Anterior cingulate cortex (tissue), 58 donors: Measurements from ENCODE around the gene TRPC4.
"Not testable (repeated sequence)": the region's sequence is repeated elsewhere in the genome, so short reads cannot be mapped to it uniquely, and the experiment has no call there.

Experiments
- DNase-seq, 58 donors: peaks; one replicate each; lab custom pipeline; 2025; lab: John Stamatoyannopoulos, UW

The TRPC4 gene

DNA sequence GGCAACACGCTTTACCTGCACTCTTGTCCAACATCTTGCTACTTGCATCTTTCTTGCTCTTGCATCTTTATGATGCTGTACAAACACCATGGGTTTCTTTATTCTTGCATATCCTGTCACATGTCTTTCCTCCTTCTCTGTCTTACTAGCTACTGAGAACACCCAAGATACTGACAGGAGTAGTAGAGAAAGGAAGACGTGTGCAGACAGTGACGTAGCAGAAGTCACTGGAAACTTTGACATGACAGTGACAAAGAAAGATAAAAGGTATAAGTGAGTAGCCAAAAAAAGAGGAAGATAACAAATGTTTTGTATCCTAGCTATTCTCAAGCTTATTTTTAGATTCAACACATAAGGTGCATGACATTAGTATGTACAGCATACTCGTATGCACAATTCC is 34.2 kb downstream of the TRPC4 start:
- DNase-seq, result no peak

DNA sequence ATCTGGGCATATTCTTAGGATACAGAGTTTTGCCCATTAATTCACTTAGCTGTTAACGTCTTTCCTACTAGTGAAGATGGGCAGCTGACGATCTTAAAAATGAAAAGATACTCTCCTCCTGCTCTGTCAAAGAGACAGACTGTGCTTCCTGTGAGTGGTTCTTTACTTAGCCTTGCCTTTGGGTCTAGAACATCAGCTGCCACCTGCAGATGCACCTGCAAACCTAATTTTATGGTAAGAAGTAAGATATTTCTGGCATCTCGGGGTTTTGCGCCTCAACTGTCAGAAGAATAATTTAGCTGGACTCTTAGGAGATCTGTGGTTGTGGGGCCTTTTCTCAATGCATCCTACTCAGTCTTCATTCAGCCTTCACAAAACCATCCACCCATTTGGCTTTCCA is 36.2 kb downstream of the TRPC4 start:
- DNase-seq, result no peak

DNA sequence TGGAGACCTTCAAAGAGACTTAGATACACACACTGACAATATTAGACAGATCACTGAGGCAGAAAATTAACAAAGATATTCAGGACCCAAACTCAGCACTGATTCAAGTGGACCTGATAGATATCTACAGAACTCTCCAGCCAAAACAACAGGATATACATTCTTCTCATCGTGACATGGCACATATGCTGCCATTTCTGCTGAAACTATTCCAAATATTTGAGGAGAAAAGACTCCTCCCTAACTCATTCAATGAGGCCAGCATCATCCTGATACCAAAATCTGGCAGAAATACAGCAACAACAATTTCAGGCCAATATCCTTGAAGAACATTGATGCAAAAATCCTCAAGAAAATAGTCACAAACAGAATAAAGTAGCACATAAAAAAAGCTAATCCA is 53.3 kb downstream of the TRPC4 start:
- DNase-seq, result no peak

DNA sequence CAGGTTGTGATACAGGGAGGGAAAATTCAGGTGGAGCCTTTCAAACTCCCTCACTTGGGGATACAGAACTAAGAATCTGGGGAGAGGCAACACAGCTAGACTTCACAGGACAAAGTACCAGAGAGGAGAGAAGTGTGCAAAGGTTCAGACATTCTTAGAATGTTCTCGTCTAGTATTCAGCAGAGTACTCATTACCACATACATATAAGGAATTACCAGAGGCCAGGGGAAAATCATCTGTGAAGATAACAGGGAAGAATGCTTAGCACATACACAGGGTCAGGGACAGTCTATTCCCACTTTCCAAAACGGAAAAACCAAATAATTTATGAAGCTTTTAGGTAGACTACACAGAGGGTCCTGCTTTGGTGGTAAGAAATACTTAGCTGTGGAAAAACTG is 58.1 kb downstream of the TRPC4 start:
- DNase-seq, result no peak

DNA sequence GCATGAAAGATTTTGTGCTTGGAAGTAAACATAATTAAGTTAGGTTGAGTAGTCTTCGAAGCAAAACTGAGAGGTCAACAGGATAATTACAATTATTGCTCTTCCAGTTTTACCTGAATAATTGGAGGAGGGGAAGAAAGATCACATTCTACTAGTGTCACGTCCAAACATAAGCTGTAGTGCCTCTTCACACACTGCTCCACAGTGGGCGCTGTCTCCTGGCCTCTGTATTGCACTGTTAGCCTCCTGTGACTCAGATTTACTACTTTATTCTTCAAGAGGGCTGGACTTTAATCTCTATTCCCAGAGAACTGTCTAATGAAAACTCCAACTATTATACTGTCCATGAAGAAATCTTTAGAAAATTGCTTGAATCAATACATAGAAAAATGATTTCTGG is 62.9 kb downstream of the TRPC4 start:
- DNase-seq, result no peak

DNA sequence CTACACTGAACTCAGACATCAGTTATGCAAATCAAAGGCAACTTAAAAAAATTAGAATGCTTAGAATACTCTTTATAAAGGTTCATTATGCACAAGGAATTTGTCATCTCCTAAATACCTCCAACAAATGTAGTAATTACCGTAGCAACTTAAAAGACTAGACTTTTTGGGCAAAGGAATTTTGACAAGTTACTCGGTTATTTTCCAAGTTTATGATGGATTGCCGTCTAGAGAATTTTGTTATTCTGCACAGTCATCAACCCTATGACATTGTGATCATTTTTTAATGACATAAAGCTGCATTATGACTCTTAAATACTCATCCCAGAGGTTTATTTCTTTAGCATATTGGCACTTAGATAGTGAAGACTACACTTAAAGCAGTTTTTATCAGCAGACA is 71.9 kb downstream of the TRPC4 start:
- DNase-seq, result no peak

DNA sequence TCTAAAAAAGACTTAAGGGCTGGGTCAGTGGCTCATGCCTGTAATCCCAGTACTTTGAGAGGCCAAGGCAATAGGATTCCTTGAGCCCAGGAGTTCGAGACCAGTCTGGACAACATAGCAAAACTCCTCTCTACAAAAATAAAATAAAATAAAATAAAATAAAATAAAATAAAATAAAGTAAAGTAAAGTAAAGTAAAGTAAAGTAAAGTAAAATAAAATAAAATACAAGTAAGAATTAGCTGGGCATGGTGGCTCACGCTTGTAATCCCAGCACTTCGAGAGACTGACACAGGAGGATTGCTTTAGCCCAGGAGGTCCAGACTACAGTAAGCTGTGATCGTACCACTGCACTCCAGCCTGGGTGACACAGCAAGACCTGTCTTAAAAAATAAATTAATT is 72.8 kb downstream of the TRPC4 start:
- DNase-seq, result not testable (repeated sequence)

DNA sequence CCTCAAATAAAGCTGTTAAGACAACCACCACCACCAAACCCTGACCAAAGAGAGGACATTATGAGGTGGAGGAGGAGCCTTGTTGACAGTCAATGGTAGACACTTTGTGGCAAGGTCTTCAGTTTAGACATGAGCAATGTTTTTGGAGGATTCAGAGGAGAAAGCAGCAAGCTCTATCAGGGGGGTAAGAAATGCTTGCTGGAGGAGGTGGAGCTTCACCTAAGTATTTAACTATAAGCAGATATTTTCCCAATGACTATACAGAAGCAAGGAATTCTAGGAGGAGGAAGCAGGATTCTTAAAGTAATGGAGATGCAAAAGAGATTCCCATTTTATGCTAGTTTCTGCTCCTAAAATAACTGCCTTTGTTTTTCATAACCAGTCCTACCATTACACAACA is 74.2 kb downstream of the TRPC4 start:
- DNase-seq, result no peak

DNA sequence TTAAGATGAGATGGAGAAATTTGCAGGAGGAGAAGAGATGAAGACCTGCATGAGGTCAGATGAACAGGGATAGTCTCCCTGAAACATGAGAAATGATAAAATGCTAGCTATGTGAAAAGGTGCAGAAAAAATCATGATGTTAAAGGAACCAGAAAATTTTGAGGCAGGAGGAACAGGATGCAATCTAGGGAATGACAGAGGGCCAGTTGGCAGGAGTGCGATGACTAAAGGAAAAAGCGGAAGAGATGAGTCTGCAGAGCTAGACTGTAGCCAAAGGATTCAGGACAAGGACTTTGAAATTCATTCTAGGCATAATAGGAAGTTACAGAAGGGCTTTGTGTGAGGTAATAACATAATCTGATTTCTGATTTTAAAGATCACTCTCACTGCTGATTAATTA is 77.9 kb downstream of the TRPC4 start:
- no peak for DNase-seq

DNA sequence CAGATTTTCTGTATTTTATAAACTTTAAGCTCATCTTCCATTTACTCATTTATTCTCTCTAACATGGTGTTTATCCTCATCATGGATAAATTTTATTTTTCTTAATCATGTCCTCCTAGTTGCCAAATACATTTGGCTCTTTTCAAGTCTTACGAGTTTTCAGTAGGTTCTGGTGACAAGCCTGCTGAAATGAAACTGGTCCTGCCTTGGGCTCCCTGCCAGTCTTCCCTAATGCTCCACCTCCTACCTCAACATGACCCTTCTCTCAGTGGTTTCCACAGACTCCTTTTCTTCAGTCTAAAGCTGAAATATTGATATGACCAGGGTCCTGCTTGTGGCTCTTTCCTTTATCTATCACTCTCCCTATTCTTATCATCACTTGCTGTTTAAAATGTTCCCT is 81.2 kb downstream of the TRPC4 start:
- DNase-seq, result no peak

DNA sequence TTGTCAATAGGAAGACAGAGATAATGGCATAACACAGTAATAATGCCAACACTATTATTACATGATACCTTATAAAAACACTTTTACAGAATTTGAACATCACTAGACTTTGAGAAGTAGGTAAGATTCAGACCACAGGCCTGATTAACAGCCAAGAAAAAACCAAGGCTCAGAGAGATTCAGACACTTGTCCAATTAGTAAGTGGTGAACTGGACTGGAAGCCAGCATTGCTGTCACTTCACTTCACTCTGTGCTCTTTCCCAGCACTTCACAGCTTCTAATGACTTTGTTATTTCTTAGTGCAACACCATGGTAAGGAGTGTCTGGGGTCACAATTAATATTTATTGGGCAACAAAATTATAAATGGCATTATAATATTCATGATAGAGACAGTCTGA is 91.9 kb downstream of the TRPC4 start:
- DNase-seq, result no peak

DNA sequence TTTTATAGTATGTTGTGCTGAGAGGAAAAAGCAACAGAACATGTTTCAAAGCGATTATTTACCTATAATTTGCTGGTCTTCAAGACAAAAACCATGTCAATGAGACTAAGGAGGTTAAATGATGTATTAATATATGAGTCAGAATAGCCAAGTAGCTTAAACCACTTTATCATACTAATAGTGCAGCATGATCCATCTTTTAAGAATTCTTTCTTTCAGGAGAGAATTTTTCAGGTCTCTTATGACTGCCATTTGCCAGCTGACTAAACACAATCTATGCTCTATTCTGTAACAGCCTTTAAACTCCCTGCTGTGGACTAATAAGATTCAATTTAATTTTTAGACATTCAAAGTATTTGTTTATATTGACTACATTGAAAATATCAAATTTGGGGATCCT is 93.7 kb downstream of the TRPC4 start:
- DNase-seq, result no peak

DNA sequence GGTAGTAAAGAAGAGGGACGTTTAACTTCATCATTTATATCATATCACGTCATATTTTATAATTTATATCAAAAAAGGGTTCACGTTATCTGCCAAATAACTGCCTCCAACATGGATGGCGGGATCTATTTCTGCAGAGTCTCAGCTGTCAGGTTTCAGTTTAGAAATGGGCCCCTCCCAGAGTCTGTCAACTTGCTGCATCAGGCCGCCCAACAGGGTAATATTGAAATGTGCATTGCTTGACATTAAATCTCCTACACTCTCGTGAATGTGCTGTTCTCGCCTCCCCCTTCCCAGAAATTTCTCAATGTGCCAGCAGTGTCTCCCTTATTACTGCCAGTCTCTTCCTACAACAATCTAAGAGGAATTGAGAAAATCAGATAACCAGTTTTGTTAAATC is 96.9 kb downstream of the TRPC4 start:
- peak in 1 of 58 donors; percentile 7 for DNase-seq

DNA sequence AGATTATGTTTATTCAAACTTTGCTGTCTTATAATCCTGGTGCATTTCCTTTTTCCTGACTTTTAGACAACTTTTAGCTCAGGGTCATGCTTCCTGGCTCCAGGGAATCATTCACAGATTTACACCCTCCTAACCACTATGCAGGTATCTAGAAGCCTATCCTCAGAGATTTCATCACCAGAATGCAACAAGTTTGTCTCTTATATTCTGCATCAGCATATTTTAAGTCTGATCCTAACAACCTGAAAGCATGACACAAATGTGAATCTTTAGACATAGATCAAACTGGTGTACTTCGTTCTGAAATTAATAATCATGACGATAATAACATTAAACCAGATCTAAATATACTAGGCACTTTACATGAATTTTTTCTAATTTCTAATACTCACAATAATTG is 100.0 kb downstream of the TRPC4 start:
- no peak for DNase-seq

DNA sequence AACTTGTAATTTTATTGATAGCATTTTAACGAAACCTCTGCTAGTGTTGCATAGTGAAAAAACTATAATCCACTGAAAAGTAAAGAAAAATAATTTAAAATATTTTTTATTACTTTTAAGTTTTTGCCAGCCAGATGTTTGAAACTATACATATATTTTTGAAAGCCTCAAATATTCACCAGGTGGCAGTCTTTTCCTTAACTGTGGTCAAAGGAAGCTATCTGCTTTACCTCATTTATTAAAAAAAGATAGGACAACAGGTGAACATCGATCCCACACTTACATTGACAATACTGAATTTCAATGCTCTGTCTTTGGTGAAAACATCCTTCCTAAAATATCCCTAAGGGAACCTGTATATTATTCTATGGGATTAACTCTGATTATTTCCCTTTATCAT is 100.5 kb downstream of the TRPC4 start:
- DNase-seq, result no peak

DNA sequence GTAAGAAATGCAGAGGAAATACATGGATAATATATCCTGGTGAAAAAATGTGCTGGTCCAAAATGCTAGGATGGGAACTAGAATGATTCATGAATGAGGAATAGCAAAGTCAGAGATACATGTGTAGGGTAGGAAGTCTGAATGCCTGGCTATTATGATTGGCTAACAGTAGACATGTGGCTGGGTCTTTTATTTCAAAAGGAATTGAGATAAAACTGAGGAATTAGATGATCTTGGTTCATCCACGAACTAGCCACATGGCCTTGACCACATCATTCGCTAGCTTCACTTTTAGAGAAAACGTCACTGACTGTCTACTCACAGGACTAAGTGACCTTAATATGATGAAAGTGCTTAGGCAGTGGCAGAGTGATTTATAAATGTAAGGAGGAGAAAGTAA is 103.1 kb downstream of the TRPC4 start:
- no peak for DNase-seq

DNA sequence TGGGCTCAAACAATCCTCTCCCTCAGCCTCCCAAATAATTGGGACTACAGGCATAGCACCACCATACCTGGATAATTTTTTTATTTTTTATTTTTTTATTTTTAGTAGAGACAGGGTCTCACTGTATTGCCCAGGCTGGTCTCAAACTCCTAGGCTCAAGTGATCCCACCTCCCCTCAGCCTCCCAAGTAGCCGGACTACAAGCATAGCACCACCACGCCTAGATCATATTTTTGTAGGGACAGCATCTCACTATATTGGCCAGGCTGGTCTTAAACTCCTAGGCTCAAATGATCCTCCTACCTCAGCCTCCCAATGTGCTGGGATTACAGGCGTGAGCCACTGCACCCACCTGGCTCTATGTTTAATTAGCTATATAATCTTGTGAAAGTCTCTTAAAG is 114.2 kb downstream of the TRPC4 start:
- DNase-seq, result no peak

DNA sequence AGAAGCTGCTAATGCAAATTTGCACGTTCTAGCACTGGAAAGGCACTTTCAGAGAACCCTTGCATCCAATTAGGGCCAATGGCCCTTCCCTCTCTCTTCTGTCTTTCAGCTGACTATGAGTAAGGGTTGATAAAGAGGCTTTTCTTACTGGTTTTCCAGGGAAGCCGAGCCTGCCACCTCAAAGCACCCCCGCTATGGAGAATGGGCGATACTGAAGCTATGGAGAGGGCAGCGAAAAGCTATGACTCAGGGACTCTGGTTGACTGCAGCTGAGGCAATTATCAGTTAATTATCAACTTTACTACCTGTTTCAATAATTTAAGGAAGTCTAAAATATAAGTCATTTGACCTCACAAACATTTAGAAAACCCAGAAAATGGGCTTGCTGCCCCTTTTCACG is 115.8 kb downstream of the TRPC4 start:
- DNase-seq, result no peak

DNA sequence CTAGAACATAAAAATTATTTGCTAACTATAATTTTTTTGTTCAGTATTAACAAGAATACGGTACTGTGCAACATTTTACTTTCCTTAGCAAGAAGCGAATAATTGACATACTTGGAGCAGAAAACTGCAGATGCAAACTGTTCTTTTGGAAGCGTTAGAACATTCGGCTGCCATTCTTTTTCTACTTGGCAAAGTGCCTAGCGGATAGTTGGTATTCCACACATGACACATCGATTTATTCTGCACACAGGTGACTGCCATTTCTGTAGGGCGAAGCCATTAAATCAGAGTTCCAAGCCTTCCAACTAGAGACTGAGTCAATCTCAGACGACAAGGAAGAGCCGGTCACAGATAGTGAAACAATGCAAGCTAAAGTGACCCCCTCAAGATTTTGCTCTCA is 117.4 kb downstream of the TRPC4 start:
- DNase-seq, result peak in 7 of 58 donors; percentile 1 to 26 (median 5)

DNA sequence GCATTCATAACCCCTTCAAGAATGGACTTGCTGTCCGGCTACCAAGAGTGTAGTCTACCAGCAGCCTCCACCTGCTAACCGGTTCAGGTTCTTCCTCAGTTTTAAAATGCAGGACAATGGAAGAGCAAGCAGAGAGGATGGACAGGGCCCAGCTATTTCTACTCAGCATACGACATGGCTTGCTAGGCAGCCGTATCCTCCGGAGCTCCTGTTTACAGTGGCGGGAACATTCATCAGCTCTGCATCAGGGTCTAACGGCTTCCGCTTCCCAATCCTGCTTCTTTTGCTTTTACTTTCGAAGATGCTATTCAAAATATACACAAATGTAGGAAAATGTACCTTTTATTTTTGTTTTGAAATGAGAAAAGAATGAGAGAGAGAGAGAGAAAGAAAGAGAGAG is 118.5 kb downstream of the TRPC4 start:
- DNase-seq, result no peak

DNA sequence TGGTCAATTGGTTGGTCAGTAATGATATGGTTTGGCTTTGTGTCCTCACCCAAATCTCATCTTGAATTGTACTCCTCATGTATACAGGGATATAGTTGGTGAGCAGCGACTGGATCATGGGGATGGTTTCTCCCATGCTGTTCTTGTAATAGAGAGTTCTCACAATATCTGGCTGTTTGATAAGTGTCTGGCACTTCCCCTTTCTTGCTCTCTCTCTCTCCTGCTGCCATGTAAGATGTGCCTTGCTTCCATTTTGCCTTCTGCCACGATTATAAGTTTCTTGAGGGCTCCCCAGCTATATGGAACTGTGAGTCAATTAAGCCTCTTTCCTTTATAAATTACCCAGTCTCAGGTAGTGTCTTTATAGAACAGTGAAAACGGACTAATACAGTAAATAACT is 120.7 kb downstream of the TRPC4 start:
- DNase-seq, result no peak

DNA sequence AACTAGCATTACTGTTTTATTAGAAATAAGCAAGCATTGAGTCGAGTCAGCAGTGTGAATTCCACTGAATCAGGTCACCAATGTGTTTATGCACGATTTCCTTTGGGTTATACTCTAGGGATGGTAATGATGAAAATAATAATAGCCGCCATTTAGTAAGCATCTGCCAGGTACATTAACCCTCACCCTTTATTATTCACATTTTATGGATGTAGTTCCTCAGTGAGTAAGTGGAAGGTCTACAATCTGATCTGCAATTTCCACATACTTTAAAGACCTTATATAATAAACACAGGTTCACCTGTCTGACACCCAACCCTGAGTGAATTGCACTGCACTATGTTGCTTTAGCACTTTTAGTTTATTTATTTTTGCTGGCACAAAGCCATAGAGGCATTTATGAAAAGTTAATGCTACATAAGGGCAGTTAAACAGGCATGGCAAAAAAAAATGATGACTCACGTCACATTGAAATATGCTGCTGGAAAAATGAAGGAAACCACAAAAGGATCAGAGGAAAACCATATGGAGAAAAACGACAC is 122.4 kb downstream of the TRPC4 start:
- DNase-seq, result no peak

DNA sequence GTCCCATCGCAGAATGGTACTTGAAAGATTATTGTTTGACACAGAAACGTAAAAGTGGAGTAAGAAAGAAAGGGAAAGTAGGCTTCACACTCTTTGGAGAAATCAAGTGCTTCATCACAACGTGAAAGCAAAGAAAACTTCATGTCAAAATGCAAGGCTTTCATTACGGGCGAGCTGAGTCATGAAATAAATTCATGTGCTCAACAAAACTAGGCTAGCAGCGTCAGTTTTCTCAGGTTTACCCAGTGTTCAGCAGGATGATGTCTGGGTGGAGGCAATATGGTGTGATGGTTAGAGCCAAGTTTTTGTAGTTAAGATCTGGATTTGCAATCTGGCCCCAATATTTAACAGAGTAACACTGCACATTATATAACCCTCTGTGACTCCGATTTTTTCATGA is 128.0 kb downstream of the TRPC4 start:
- DNase-seq, result no peak

DNA sequence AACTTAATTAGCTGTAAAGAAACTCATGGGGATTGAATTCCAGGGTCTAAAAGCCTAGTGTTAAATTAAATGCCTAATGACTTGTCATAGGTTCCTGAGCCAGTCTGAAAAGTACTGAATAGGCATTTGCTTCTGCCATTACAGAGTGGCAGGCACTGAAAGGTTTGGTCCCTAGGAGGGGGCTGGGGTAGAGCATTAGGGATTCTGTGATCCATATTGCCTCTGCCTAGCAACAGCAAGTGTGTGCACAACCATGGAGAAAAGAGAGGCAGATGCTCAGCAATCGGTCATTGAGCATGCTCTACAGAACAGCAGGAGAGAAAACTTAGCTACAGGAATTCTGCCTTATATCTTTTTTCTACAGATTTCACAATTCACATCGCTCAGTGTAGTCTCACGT is 133.5 kb downstream of the TRPC4 start:
- no peak for DNase-seq
